Activated gamma-delta T cell (primary cell): ENCODE results near the gene SH3RF3.
"Not testable (repeated sequence)": the region's sequence is repeated elsewhere in the genome, so short reads cannot be mapped to it uniquely, and the experiment has no call there.

ENCODE experiments used
- DNase-seq: peaks from one replicate; lab custom pipeline; 2025; lab: John Stamatoyannopoulos, UW

Gene SH3RF3

DNA sequence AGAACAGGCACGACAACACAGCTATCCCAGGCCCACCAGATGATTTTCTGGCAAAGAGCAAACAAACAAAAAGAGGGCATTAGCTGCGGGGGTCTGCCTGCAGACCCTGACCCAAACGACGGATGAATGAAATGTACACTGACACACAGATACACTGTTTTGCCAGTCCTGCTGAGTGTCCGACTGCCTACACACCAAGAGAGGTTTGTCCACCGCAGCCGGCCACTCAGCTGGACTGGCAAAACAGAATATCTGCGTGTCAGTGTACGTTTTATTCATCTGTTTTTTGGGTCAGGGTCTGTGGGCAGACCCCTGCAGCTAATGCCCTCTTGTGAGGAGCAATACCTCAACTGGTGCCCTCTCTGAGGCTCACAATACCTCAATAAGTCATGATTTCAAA is 10.7 kb upstream of the SH3RF3 start:
- DNase-seq = no peak

GRCh38 chr2:109120166-109120565 is 8.8 kb upstream of the SH3RF3 start:
- DNase-seq = no peak

DNA sequence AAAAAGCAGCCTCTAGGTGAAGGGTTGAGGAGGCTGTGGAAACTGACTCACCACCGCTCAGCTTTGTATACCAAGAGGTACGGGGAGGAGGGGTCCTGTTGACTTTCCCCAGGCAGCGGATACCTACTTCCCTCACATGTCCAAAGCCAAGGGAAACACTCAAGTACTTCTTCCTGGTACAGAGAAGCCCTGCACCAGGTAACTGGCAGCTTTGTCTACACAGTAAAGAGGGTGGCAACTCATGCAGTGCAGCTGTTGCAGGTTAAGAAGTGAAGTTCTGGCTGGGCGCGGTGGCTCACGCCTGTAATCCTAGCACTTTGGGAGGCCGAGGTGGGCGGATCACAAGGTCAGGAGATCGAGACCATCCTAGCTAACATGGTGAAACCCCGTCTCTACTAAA is 8.3 kb upstream of the SH3RF3 start:
- DNase-seq = not testable (repeated sequence)

GRCh38 chr2:109123586-109124201 is 5.3 kb upstream of the SH3RF3 start:
- no peak for DNase-seq

GRCh38 chr2:109124982-109125592 is 3.9 kb upstream of the SH3RF3 start:
- DNase-seq = no peak

DNA sequence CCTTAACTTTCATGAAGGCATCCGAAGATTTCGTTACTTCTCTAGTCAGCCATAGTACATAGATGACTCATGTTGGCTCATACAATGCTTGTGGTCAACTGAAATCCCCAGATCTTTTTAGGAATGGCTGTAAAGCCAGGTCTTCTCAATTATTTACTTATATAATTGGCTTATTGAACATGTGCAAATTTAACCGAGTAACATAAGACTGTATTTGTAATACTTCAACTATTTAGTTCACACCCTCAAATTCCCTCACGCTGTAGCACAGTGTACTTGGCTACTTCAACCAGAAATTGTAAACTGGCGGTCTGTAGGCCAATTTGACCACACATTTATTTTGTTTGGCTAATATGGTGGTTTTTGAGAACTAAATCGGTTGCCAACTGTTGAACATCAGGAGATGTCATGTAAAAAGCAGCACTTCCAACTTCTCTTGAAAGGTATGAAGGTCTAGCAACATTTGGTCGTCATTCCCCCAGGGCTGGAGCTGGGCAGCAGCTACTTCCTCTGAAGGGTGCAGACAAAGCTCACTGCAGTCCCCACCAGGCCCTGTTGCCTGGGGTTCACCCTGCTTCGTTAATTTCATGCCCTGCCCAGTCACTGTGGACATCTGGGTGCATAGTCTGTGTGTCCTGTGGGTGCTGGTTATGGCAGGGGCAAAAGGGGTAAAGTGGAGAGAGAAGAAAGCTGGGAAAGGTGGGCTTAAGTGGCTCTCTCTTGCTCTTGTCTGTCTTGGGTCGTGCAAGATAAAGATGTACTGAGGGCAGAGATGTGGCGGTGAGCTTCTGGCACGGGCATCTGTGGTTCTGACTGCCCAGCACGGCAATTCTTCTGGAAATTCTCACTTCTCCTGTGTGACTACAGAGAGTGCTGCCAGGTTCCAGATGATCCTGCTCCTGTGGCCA is 3.2 kb upstream of the SH3RF3 start:
- no peak for DNase-seq

DNA sequence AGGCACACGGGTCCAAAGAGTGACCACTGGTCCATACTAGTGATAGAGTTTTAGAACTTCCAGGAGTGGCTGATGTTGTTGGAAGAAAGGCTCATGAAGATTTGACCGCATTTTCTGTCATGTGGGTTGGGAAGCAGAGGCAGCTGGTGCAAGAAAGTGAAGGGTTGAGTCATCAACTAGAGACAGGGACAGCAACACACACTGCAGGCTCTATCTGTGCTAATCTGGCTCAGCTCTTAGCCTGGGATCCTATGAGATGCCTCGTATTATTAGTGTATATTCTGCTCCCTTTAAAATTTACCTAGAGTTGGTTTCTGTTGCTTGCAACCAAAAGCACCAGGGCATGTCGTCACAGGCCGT is 2.5 kb upstream of the SH3RF3 start:
- DNase-seq = no peak

- no peak for DNase-seq
Measured at GRCh38 chr2:109127556-109127955, 1.4 kb upstream of the SH3RF3 start.

- peak; percentile 14 for DNase-seq
Measured at GRCh38 chr2:109128048-109128615, 873 bp upstream of the SH3RF3 start.

- no peak for DNase-seq
Measured at GRCh38 chr2:109129356-109129920, 433 bp downstream of the SH3RF3 start.

DNA sequence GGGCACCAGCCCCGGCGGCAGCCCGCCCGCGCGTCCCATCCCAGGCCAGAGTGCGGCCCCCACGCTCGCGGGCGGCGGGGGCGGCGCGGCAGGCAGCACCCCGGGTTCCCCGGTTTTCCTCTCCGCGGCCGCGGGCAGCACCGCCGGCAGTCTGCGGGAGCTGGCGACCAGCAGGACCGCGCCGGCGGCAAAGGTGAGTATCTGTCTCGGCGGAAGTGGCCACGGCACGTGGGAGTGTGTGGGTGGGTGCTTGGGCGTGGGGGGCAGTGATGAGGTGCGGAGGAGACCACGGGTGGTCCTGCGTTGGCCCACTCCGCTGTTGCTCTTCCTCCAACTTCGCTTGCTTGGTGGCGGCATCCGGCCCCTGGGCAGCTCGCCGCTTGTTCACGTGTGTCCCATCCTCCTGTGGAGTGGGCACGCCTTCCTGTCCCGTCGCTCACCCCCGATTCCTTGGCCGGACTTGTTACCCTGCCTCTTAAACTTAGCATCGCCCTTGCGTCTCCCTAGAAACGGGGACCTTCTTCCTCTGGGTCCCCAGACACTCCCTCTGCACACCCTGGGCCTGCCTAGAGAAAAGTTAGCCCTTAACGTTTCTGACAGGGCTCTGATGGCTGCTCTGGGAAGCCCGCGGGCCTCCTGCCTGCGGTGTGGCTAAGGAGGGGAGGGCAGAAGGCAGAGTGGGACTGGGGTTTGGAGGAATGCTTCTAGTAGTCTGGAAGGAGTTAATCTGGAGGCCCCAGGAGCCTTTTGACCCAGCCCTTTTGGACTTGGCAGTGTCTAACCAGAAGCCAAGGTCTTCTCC is 1.1 kb downstream of the SH3RF3 start:
- DNase-seq = peak; percentile 12

DNA sequence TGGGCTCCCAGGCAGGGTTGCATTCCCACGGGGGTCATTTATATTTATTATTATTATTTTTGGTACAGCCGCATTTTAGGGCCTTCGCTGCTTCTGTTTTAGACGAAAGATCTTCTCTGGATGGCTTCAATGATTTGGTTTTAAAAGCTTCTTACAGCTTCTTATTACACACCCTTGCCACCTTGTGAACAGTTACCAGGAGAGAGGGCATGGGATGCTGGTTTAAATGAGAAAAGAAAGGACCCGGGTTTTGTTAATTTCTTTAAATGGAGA is 1.7 kb downstream of the SH3RF3 start:
- DNase-seq = no peak

- DNase-seq = no peak
Measured at GRCh38 chr2:109131777-109132176, 2.8 kb downstream of the SH3RF3 start.

DNA sequence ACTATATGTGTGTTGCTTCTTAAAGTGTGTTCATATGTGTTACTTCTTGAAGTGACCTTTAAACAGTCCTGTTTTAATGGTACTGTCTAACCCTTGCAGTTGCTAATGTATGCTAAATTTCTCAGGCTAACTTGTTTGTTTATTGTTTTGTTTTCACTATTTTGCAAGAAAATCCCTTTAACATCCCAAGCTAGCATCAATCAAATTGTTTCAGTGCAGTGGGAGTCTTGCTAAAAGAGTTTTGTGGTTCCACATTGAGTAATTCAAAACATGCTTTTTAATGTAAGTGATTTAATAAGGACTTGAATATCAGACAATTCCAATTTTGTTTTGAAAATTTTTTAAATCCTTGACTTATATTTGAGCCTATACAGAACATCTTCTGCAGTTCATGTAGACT is 3.6 kb downstream of the SH3RF3 start:
- no peak for DNase-seq

GRCh38 chr2:109133746-109134145 is 4.7 kb downstream of the SH3RF3 start:
- DNase-seq = no peak

GRCh38 chr2:109134741-109135358 is 5.8 kb downstream of the SH3RF3 start:
- no peak for DNase-seq

DNA sequence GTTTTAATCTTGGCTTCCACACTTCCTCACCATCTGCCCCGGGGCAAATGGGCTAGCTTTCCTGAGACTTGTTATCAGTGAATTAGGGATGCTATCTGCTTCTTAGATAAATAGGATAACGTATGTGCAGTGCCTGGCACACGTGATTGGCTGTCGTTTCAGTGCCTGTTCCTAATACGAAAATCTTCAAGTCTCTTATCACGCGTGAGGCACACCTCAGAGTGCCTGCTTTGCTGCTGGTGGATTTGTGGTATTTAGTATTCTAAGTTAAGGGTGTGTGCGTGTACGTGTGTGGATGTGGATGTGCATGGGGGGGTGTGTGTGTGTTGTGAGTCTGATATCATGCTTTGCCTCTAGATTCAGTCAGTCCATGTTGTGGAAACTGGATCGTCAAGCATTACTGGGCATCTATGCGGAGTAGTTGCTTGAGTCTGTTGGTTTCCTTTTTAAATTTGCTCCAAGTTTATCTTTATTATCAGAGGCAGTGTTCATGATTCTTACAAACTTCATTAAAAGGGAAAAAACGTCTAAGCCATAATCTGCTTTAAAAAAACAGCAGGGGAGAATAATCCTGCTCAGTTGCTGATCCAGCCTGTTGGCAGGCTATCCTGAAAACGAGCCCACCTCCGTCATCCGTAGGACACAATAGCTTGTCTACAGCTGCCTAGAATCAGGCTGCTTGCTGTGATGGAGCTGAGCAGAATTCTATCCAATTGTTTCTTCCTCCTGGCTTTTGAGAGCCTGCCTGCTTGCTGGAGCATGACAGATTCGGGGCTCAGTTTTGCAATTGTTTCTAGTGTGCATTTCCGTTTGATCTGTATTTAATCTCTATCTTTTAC is 6.6 kb downstream of the SH3RF3 start:
- no peak for DNase-seq

DNA sequence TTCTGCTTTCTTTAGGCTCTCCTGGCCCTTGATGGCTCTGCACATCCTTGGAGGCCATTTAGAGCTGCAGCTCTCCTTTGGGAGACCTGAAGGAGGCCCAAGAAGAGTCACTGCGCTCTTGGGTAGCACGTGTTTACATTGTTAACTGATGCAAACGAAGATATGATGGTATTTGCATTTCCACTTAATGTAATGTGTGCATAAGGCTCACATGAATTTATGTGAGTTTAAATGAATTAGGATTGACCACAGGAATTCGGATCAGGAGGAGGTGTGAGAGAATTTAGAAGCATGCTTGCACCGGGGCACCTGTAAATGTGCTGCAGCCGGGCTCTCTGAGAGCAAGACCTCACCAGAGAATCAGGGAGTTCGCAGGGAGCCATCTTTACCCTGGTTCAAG is 7.5 kb downstream of the SH3RF3 start:
- no peak for DNase-seq

- no peak for DNase-seq
Measured at GRCh38 chr2:109137616-109138015, 8.6 kb downstream of the SH3RF3 start.

- DNase-seq = no peak
Measured at GRCh38 chr2:109138449-109138848, 9.4 kb downstream of the SH3RF3 start.
